HG03354 (cell line): ENCODE results near the gene LIMK2.
"Not testable (repeated sequence)": the region's sequence is repeated elsewhere in the genome, so short reads cannot be mapped to it uniquely, and the experiment has no call there.

ENCODE experiments used
- ATAC-seq: cut with Tn5 transposase; IDR thresholded peaks from one replicate; pipeline ENCODE4 v1.9.1; 2021; ENCODE audit warnings: mild to moderate bottlenecking; ENCODE audit not compliant: unreplicated experiment, poor library complexity, severe bottlenecking

LIMK2 gene

DNA sequence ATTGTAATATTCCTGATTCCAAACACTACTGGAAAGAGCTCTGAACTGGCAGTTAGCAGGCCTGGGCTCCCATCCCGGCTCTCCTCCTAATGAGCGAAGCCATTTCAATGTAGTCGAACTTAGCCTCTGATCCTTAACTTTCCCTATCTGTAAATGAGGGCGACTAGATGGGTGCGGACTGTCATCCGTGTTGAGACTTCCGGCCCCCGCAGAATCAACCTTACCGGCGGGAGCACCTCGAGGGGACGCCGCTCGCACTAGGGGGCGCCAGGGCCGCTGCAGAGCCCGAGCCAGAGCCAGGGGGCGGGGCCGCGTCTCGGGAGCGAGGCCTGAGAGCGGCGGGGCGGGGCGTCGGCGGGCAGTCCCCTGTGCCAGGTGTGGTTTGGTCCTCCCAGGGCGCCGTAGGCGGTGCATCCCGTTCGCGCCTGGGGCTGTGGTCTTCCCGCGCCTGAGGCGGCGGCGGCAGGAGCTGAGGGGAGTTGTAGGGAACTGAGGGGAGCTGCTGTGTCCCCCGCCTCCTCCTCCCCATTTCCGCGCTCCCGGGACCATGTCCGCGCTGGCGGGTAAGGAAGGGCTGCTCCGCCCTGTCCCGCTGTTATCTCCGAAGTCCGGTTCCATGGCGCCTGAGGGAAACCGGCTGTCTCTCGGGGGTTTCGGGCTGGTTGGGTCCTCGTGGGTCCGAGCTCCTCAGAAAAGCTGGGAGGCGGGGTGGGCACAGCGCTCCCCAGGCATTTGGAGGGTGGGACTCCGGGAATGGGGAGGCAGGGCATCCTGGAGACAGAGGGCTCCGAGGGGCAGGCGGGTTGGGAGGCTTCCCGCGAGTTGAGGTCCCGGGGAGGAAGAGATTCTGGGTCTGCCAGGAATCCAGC lies at the start of gene LIMK2:
Gene LIMK2 (plus strand): TSS at position 437 of the 869 bp plus-strand sequence. CDS start 111 bp downstream, at position 548.
- peak; percentile 87 for ATAC-seq

DNA sequence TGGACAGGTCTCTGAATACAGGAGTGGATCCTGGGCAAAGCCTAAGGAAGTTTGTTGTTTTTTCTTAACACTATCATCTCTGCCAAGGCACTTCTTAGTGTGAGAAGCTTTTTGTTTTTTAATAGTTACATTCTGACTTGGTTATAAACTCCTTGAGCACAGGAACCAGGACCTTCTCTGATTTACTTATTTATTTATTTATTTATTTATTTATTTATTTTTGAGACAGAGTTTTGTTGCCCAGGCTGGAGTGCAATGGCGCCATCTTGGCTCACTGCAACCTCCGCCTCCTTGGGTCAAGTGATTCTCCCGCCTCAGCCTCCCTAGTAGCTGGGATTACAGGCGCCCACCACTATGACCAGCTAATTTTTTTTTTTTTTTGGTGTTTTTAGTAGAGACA lies 41.1 kb upstream of the LIMK2 start:
- no peak for ATAC-seq

DNA sequence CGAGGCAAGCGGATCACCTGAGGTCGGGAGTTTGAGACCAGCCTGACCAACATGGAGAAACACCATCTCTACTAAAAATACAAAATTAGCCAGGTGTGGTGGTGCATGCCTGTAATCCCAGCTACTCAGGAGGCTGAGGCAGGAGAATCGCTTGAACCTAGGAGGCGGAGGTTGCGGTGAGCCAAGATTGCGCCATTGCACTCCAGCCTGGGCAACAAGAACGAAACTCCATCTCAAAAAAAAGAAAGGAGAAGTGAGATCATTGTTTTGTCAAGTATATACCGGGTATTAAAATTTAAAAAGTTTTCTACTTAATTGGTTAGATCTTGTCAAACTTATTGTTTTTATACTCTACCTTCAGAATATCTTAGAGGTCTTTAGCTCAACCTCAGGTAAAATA lies 40.4 kb upstream of the LIMK2 start:
- not testable (repeated sequence) for ATAC-seq

GRCh38 chr22:31173386-31174145 lies 38.5 kb upstream of the LIMK2 start:
- no peak for ATAC-seq

- ATAC-seq: no peak
These were observed 35.2 kb upstream of the LIMK2 start for GRCh38 chr22:31176923-31177322.

DNA sequence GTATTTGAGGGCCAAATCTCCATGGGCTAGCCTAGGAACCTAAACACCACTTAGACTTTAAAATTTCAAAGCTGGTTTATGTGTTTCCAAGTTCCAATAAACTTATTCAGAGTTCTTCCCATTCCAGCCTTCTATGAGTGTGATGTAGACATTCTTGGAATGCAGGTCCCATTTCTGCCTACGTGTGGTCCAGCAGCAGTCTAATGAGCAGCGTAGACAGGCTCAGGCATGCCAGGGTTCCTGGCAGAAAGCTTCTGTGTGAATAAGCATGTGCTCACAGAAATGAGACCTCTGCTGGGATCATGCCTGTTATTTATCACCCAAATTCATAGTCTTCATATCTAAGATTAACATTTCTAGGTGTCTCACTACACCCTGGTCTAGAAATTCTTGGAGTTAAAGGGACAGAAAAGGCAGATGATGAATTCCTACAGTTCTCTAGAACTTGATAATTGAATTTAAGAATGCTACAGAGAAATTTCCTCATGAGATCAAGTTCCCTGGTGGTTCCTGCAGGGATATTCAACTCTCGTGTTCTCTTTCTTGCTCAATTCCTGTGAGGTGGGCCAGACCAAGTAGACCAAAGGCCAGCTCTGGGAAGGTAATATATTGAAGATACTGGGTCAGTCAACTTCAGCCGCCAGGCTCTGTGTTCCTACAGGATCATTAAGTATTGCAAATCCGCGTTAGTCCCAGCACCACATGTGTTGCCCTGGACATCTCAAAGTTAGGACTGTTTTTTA lies 34.5 kb upstream of the LIMK2 start:
- no peak for ATAC-seq

- ATAC-seq: no peak
These were observed 33.2 kb upstream of the LIMK2 start for GRCh38 chr22:31178859-31179258.

- ATAC-seq: no peak
These were observed 32.8 kb upstream of the LIMK2 start for GRCh38 chr22:31179345-31179744.

GRCh38 chr22:31184015-31184414 lies 28.1 kb upstream of the LIMK2 start:
- ATAC-seq: no peak

DNA sequence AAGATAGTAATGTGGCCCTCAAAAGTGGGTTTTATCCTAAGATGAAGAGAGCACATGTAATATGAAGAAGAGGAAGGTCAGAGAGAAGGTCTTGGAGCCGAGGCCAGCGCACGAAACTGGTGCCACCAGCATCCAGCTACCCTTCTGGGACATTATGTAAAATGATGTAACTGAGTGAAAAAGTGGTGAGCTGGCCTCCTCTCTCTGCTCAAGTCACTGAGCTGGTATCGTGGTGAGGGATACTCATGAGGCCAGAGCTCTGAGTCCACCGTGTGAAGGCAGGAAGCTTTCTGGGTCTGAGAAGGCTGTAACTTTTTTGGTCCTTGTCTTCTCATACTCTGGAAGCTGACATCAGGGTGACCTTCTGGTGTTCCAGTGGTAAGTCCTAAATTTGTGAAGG lies 27.0 kb upstream of the LIMK2 start:
- ATAC-seq: no peak

DNA sequence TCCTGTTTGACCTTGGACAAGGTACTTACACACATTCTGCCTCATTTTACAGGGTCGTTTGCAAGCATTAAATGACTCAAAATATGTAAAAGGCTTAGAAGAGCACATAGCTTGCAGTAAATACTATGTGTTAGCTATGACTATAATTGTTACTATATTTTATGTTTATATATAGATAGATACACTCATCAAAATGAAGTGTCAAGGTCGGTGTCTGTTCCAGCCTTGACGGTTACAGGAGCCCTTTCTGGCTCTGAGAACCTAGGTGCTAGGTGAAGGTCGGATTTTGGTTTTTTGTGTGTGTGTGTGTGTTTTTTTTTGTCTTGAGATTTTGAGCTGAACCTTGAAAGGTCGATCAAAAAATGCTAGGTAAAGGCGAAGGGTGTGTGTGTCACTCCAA lies 24.5 kb upstream of the LIMK2 start:
- no peak for ATAC-seq

DNA sequence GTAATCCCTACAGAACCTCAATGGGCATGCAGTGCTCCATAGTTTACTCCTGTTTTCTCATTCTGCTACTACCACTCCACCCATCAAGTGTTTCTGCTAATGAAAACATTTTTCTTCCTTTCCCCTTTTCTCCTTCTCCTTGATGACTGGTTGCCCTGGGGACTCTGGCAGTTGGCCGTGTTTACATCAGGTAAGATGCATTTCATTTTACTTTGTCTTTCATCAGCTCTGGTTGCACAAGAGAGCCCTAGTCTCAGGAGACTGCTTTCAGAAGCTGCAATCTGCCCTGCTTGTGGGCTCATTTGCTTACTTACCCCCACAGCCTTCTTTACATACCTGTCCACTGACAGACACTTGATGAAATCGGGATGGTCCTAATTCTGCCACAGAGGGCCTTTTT lies 19.6 kb upstream of the LIMK2 start:
- ATAC-seq: no peak

GRCh38 chr22:31193092-31193491 lies 19.0 kb upstream of the LIMK2 start:
- ATAC-seq: no peak

GRCh38 chr22:31194681-31195080 lies 17.4 kb upstream of the LIMK2 start:
- not testable (repeated sequence) for ATAC-seq

DNA sequence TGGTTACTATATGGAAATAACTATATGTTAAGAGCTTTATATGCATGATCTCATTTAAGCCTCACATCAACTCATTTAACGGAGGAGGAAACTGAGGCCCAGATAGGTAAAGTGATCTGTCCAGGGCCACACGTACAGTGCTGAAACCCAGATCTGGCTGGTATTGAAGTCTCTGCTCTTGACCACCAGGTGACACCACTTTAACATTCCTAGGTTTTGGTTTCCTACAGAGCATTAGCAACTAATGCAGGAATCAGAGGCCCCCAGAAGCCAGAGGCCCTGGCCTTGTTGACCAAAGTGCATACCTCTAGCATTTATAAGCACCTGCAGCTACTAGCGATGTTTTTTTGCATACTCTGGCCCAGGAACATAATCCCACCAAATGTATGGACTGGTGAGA lies 12.9 kb upstream of the LIMK2 start:
- no peak for ATAC-seq

DNA sequence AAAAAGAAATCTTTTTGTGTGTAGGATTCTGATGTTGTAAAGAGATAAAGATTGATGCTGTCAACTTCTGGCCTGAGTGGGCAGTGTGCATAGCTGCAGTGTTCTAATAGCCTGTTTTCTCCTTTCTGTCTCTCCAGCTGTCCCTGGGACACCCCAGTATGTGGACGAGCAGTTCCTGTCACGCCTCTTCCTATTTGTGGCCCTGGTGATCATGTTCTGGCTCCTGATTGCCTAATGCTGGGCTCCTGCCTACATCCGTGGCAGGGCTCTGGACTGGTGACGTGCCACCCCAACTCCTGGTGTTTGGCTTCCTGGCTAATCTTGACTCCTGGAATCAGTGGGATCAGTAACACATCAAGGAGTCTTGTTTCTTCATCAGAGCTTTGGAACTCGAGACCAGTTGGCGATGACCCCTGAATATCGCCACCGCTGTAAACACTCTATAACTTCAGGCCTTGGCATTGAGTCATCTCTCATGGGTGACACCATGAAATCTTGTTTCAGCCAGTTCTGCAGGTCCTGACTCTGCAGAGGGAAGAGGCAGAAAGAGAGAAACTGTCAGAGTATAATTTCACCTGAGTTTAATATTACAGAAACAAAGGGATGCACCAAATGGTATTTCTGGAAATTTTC lies 7.6 kb upstream of the LIMK2 start:
- not testable (repeated sequence) for ATAC-seq

DNA sequence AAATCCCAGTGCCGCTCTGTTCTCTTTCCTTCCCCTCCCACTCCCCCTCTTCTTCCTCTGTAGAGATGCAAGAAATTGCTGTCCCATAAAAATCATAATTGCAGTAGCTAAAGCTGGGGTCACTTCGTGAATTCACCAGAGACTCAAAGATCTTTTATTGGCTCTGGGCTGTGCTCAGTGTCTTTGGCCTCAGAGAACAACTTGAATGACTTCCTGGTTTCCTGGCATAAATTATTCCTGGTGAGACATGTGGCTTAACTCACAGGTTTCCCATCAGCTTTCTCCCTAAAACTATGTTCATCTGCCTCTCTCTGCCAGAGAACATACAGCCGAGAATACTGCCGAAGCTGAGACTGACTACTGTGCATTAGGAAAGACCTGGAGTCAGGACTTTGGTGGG lies 7.0 kb upstream of the LIMK2 start:
- not testable (repeated sequence) for ATAC-seq

DNA sequence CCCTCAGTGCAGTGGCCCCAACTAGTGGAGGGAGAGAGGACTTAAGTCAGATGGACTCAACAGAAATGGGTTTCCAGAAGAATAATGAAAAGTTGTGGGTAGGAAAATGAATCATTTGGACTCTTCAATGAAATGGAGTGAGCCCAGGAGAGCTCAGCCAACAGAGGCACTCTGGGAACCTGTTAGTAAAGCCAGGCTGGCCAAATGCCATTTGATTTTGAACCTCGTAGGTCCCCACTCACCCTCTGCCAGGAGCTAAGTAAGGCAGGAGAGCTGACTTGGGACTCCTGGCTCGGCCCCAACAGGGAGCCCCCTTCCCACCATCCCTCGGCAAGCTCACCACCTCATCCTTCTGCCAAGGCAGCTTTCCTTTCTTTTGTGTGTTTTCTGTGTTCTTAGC lies 5.6 kb upstream of the LIMK2 start:
- not testable (repeated sequence) for ATAC-seq

- ATAC-seq: no peak
These were observed 5.0 kb upstream of the LIMK2 start for GRCh38 chr22:31206896-31207687.
